ENCODE measurements around the gene LRRC74A.

Gene LRRC74A

DNA sequence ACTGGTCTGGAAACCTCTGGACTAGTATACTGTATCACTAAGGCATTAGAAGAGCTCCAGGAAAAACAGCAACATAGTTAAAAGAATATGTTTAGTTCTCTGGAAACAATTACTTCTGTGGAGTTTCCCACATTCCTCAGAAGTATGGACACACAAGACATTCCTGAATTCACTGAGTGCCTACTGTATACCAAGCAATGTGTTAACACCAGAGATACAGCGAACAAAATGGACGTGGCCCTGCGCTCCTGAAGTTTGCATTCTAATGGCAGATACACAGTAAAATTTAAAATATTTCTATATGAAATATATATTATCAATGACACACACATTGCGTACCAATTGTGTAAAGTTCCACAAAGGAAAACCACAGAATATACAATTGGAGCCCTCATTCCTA, 14.6 kb upstream of the LRRC74A start:
- Histone ChIP-seq H3K27me3 (ENCODE audit: control insufficient read depth, insufficient read depth, low read length) (no peaks in the 10 kb centered on the region), H3K9me3 (ENCODE audit: control insufficient read depth, low read length) (no peaks in the 10 kb centered on the region), H3K36me3 (ENCODE audit: control insufficient read depth, insufficient read depth, low read length) (no peaks in the 10 kb centered on the region), H3K79me2 (peaks cover 17% of the 10 kb centered on the region), H3K4me3 (ENCODE audit: low read depth, low read length) (peak overlapping the region; percentile 86), H3K4me1 (peaks cover 7% of the 10 kb centered on the region), H2AFZ (peak overlapping the region; percentile 99), H3K9ac (no peak overlapping the region), H3K4me2 (ENCODE audit: low read length) (peak overlapping the region; percentile 94), H3K27ac (no peak overlapping the region)
- TF ChIP-seq, protein P1, sequence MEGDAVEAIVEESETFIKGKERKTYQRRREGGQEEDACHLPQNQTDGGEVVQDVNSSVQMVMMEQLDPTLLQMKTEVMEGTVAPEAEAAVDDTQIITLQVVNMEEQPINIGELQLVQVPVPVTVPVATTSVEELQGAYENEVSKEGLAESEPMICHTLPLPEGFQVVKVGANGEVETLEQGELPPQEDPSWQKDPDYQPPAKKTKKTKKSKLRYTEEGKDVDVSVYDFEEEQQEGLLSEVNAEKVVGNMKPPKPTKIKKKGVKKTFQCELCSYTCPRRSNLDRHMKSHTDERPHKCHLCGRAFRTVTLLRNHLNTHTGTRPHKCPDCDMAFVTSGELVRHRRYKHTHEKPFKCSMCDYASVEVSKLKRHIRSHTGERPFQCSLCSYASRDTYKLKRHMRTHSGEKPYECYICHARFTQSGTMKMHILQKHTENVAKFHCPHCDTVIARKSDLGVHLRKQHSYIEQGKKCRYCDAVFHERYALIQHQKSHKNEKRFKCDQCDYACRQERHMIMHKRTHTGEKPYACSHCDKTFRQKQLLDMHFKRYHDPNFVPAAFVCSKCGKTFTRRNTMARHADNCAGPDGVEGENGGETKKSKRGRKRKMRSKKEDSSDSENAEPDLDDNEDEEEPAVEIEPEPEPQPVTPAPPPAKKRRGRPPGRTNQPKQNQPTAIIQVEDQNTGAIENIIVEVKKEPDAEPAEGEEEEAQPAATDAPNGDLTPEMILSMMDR (IDR thresholded peaks at IDR 0.05) = no peak

GRCh38 chr14:76812093-76812421, 14.2 kb upstream of the LRRC74A start:
- Histone ChIP-seq H3K27me3 (ENCODE audit: control insufficient read depth, insufficient read depth, low read length) (no peaks in the 10 kb centered on the region), H3K4me2 (ENCODE audit: low read length) (peak overlapping the region; percentile 94), H3K9ac (peak overlapping the region; percentile 49), H2AFZ (peak overlapping the region; percentile 99), H3K79me2 (peaks cover 14% of the 10 kb centered on the region), H3K9me3 (ENCODE audit: control insufficient read depth, low read length) (no peaks in the 10 kb centered on the region), H3K27ac (peak overlapping the region; percentile 82), H3K36me3 (ENCODE audit: control insufficient read depth, insufficient read depth, low read length) (no peaks in the 10 kb centered on the region), H3K4me3 (ENCODE audit: low read depth, low read length) (peak overlapping the region; percentile 86), H3K4me1 (peaks cover 7% of the 10 kb centered on the region)
- TF ChIP-seq, protein P1 (IDR thresholded peaks at IDR 0.05) = no peak

DNA sequence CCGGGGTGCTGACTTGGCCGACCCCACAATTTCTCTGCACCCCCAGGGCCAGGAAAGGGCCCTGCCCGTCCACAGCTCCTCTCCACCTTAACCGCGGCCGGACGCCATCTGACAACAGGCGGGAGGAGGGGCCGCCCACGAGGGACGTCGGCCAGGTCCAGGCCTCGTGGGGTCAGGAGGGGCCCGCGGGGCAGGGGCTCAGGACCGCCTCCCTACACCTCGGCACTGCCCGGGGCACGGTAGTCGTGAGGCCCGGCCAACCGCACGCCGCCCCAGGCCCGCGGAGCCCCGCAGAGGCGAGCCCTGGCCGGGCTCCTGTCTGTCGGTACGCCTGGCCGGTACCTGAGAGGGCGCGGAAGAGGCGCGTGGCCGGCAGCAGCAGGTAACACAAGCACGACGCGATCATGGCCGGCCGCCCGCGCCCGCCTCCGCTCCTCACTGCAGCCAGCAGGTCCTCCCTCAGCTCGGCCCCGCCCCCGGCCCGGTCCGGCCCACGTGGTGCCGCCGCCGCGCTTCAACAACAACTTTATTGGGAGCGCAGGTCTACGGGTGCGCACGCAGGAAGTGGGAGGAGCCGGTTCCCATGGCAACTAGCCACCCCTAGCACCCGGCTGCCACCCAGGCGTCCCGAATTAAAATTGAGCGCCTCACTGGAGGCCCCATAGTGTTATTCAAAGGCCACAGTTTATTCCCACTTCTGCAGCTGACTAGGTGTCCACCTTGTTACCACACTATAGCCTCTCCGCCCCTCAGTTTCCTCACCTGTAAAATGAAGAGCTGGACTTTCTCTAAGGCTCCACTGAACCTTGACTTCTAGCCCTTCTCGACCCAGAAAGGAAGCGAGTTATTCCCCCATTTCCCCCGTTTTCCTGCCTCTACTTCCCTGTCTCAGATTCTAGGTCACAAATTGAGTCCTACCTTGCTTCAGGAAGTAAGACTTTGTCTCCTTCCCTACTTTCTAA, 13.5 kb upstream of the LRRC74A start, which contains the start of gene ANGEL1:
ANGEL1 (minus strand) TSS at position 461 of the 962 bp plus-strand sequence; CDS start at position 406, 55 bp downstream.
- Histone ChIP-seq H3K36me3 (ENCODE audit: control insufficient read depth, insufficient read depth, low read length) (no peaks in the 10 kb centered on the region), H3K4me3 (ENCODE audit: low read depth, low read length) (peak within 1 kb of the TSS; percentile 86), H3K27ac (peak within 1 kb of the TSS; percentile 82), H3K9ac (peak within 1 kb of the TSS; percentile 49), H3K9me3 (ENCODE audit: control insufficient read depth, low read length) (no peaks in the 10 kb centered on the region), H3K27me3 (ENCODE audit: control insufficient read depth, insufficient read depth, low read length) (no peaks in the 10 kb centered on the region), H3K79me2 (peaks cover 10% of the 10 kb centered on the region), H2AFZ (peak within 1 kb of the TSS; percentile 99), H3K4me1 (peaks cover 7% of the 10 kb centered on the region), H3K4me2 (ENCODE audit: low read length) (peak within 1 kb of the TSS; percentile 94)
- TF ChIP-seq, protein P1 (IDR thresholded peaks at IDR 0.05) = no peak

DNA sequence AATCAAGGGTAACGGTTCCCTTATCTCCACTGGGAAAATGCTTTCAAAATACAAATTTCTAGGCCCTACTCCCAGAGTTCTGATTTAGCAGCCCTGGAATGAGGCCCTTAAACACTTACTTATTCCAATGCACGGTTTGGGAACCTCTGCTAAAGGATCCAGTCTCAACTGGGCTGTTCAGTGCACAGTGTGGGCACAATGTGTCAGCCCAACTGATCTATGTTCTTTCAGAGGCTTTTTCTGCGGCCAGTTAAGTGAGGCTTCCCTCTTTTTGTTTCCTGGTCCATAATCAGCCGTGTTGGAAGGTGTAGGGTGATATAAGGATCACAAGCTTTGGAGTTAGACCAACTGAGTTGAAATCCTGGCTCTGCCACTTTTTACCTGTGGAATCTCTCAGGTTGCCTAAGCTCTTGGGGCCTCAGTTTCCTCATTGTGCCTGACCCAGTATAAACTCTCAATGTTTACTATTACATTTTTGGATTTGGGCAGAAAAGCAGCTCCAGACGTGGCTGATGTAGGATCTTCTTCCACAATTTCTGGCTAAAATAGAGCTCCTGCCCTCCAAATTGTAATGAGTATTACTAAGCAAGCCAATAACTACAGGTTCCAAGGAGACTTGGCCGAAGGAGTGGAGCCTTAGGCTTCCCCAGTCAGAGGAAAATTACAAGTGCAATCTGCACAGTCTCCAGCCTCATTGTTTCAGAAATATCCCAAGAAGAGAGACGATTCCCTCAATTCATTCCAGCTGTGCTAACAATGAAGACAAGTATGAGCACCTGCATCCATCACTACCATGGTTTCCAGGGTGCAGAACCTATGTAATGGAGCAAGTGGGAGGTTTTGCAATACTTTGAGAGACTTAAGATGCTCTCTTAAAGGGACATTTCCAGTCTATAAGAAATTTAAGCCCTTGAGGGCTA, 11.2 kb upstream of the LRRC74A start:
- Histone ChIP-seq H3K79me2 (no peaks in the 10 kb centered on the region), H2AFZ (peak overlapping the region; percentile 45), H3K27ac (no peak overlapping the region), H3K4me2 (ENCODE audit: low read length) (no peak overlapping the region), H3K9me3 (ENCODE audit: control insufficient read depth, low read length) (no peaks in the 10 kb centered on the region), H3K27me3 (ENCODE audit: control insufficient read depth, insufficient read depth, low read length) (no peaks in the 10 kb centered on the region), H3K36me3 (ENCODE audit: control insufficient read depth, insufficient read depth, low read length) (no peaks in the 10 kb centered on the region), H3K4me3 (ENCODE audit: low read depth, low read length) (no peak overlapping the region), H3K9ac (no peak overlapping the region), H3K4me1 (peaks cover 7% of the 10 kb centered on the region)
- TF ChIP-seq, protein P1 (IDR thresholded peaks at IDR 0.05) = no peak
